GM23248 (cell line): ENCODE results near the gene NHLRC4. TPM values are rescaled to one million over a fixed set of nuclear protein-coding genes. Genes with fewer than 3 reads are reported as not detected.

ENCODE experiments used
- DNase-seq: peaks from one replicate; pipeline ENCODE4 v3.0.0-alpha.2; 2015
- H2AFZ ChIP-seq: fragments of 200-600 bp; sonication (generic); 2 replicates; pipeline ENCODE4 v1.6.1; 2016; ENCODE audit warnings: antibody characterized with exemption
- H3F3A ChIP-seq: fragments of 200-600 bp; sonication (generic); 2 replicates; pipeline ENCODE4 v1.6.1; 2016; ENCODE audit warnings: mild to moderate bottlenecking, antibody characterized with exemption, mixed run types; ENCODE audit not compliant: insufficient read depth
- H3K27ac ChIP-seq: fragments of 200-600 bp; sonication (generic); 2 replicates; pipeline ENCODE4 v1.5.1; 2016; ENCODE audit warnings: mild to moderate bottlenecking
- H3K27me3 ChIP-seq: fragments of 200-600 bp; sonication (generic); replicated peaks from 2 replicates; pipeline ENCODE4 v1.6.1; 2016; ENCODE audit warnings: mild to moderate bottlenecking; ENCODE audit not compliant: insufficient read depth
- H3K36me3 ChIP-seq: fragments of 200-600 bp; sonication (generic); 2 replicates; pipeline ENCODE4 v1.6.1; 2016; ENCODE audit warnings: low read depth, mild to moderate bottlenecking
- H3K4me1 ChIP-seq: fragments of 200-600 bp; sonication (generic); 2 replicates; pipeline ENCODE4 v1.6.1; 2016; ENCODE audit warnings: mild to moderate bottlenecking; ENCODE audit not compliant: insufficient read depth
- H3K4me2 ChIP-seq: fragments of 200-600 bp; sonication (generic); one replicate; pipeline ENCODE4 v1.6.1; 2016; ENCODE audit warnings: mild to moderate bottlenecking; ENCODE audit not compliant: unreplicated experiment
- H3K4me3 ChIP-seq: fragments of 200-600 bp; sonication (generic); 2 replicates; pipeline ENCODE4 v1.5.1; 2016; ENCODE audit warnings: mild to moderate bottlenecking
- H3K79me2 ChIP-seq: fragments of 200-600 bp; sonication (generic); 2 replicates; pipeline ENCODE4 v1.6.1; 2016; ENCODE audit warnings: mild to moderate bottlenecking; ENCODE audit not compliant: insufficient read depth
- H3K9ac ChIP-seq: fragments of 200-600 bp; sonication (generic); 2 replicates; pipeline ENCODE4 v1.6.1; 2016; ENCODE audit warnings: mild to moderate bottlenecking
- H3K9me2 ChIP-seq: fragments of 200-600 bp; sonication (generic); 2 replicates; pipeline ENCODE4 v1.6.1; 2016; ENCODE audit warnings: mixed run types, mild to moderate bottlenecking, moderate library complexity; ENCODE audit not compliant: insufficient read depth
- H3K9me3 ChIP-seq: fragments of 200-600 bp; sonication (generic); one replicate; pipeline ENCODE4 v1.6.1; 2017; ENCODE audit warnings: low read depth
- H4K20me1 ChIP-seq: fragments of 200-600 bp; sonication (generic); 2 replicates; pipeline ENCODE4 v1.6.0; 2016; ENCODE audit not compliant: insufficient read depth
- EZH2 ChIP-seq: fragments of 200-600 bp; sonication (generic); IDR thresholded peaks from 2 replicates; pipeline ENCODE4 v1.6.1; 2018; ENCODE audit warnings: antibody characterized with exemption, mild to moderate bottlenecking; ENCODE audit not compliant: insufficient read depth, poor library complexity, severe bottlenecking
- EZH2phosphoT487 ChIP-seq: fragments of 200-600 bp; sonication (generic); IDR thresholded peaks from 2 replicates; pipeline ENCODE4 v1.6.1; 2018; ENCODE audit warnings: antibody characterized with exemption, moderate library complexity, mild to moderate bottlenecking, low read depth; ENCODE audit not compliant: insufficient read depth
- WGBS, 2 experiments: methylation state at CpG; one replicate each; pipeline ENCODE4 v1.1.6; 2015 to 2017; ENCODE audit warnings: low lambda C conversion rate in 2 of 2, low coverage in 1 of 2; ENCODE audit errors: missing lambda C conversion rate in 2 of 2; 5-methylcytosine and 5-hydroxymethylcytosine counted together
- in situ Hi-C: fragments of 300-500 bp; cut with MboI; formaldehyde crosslinking; loops from 2 replicates; pipeline ENCODE4 v1.15.0; 2020
- polyA plus RNA-seq: library from polyadenylated mRNA; unstranded; fragments of >200 nt; fragmentation: Nextera tagmentation; extraction: Ambion mirVana; gene quantifications from 2 replicates; pipeline ENCODE4 v1.2.1, GENCODE V29; 2016
- total RNA-seq: library from RNA; depleted of rRNA; stranded (reverse); fragments of >200 nt; shearing (Covaris generic); gene quantifications from 2 replicates; pipeline ENCODE4 v1.2.3, GENCODE V29; 2014

The NHLRC4 gene
- total and polyA plus RNA-seq, 2 experiments from 2014 or later: 0.11 to 0.20 TPM

GRCh38 chr16:574021-574760 is 7.4 kb downstream of the NHLRC4 start:
- DNase-seq: no peak
- in situ Hi-C loops: no loop called here
- Histone ChIP-seq H2AFZ (no peak overlapping the region), H3K4me3 (no peak overlapping the region), H3K27me3 (no peaks in the 10 kb centered on the region), H3K4me2 (no peak overlapping the region), H3K4me1 (0 out of 2 replicates have a peak, but pooled peaks cover 2% of the 10 kb centered on the region), H3K9me2 (no peaks in the 10 kb centered on the region), H3K9ac (no peak overlapping the region), H4K20me1 (no peaks in the 10 kb centered on the region), H3F3A (0 out of 2 replicates have a peak, but pooled peaks cover 6% of the 10 kb centered on the region), H3K36me3 (no peaks in the 10 kb centered on the region), H3K9me3 (no peaks in the 10 kb centered on the region), H3K27ac (no peak overlapping the region), H3K79me2 (peaks cover 33% of the 10 kb centered on the region)
- 93 to 95% methylated on average over 38 to 46 of the region's 46 CpGs for WGBS, 2 experiments
- TF ChIP-seq EZH2phosphoT487: no peak

DNA sequence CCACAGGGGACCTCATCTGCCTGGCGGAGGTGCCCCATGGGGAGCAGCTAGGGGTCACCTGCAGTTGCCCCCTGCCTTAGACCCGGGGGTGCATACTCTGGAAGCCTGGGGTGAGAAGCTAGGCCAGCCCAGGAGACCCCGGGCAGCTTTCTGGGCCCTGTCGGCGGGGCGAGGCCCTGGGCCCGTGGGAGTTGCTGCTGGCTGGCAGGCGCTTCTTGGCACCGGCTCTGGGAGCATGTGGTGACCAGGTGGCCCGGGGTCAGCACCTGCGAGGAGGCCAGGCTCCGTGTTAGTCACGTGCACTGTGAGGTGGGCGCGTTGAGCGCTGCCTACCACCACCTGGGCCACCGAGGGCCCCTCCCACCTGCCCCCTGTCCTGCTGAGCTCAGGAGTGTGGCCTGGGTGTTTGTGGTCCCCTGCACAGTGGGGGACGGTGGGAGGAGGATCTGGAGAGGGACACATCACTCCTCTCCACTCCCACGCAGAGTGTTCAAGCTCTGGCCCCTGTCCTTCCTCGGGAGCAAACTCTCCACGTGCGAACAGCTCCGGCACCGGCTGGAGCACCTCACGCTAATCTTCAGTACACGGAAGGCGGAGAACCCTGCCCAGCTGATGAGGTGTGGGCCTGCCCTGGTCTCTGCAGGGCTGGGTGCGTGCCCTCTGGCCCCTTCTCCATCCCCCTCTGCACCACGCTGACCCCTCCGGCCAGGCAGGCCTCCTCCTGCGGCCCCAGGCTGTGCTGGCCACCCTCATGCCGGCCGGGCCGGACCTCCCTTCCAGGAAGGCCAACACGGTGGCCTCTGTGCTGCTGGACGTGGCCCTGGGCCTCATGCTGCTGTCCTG is 8.8 kb downstream of the NHLRC4 start:
- no peaks in the 10 kb centered on the region for H3K9me2 ChIP-seq
- 85 to 89% methylated on average over 33 to 36 of the region's 36 CpGs for WGBS, 2 experiments
- H2AFZ ChIP-seq: no peak overlapping the region
- H3K4me2 ChIP-seq: no peak overlapping the region
- no peaks in the 10 kb centered on the region for H3K36me3 ChIP-seq
- H4K20me1 ChIP-seq: no peaks in the 10 kb centered on the region
- H3K9ac ChIP-seq: no peak overlapping the region
- TF ChIP-seq EZH2 (no peak), EZH2phosphoT487 (no peak)
- no peak for DNase-seq
- H3K9me3 ChIP-seq: no peaks in the 10 kb centered on the region
- H3K27me3 ChIP-seq: no peaks in the 10 kb centered on the region
- H3K79me2 ChIP-seq: peaks cover 25% of the 10 kb centered on the region
- H3K4me1 ChIP-seq: no peaks in the 10 kb centered on the region
- no peak overlapping the region for H3K4me3 ChIP-seq
- in situ Hi-C loops: no loop called here
- no peak overlapping the region for H3K27ac ChIP-seq
- H3F3A ChIP-seq: 0 out of 2 replicates have a peak, but pooled peaks cover 1% of the 10 kb centered on the region

GRCh38 chr16:576197-576822 is 9.5 kb downstream of the NHLRC4 start:
- no peaks in the 10 kb centered on the region for H4K20me1 ChIP-seq
- no peak overlapping the region for H3K4me2 ChIP-seq
- no peaks in the 10 kb centered on the region for H3K4me1 ChIP-seq
- no peak overlapping the region for H3K4me3 ChIP-seq
- H3K27me3 ChIP-seq: no peaks in the 10 kb centered on the region
- H3F3A ChIP-seq: no peaks in the 10 kb centered on the region
- TF ChIP-seq EZH2 (no peak), EZH2phosphoT487 (no peak)
- H2AFZ ChIP-seq: no peak overlapping the region
- no peak overlapping the region for H3K9ac ChIP-seq
- H3K9me3 ChIP-seq: no peaks in the 10 kb centered on the region
- no peaks in the 10 kb centered on the region for H3K9me2 ChIP-seq
- 86% methylated on average over 21 of the region's 21 CpGs for WGBS, 2 experiments
- in situ Hi-C loops: no loop called here
- peaks cover 19% of the 10 kb centered on the region; the same call in 1 of the 2 replicates for H3K79me2 ChIP-seq
- no peak overlapping the region for H3K27ac ChIP-seq
- no peaks in the 10 kb centered on the region for H3K36me3 ChIP-seq
- DNase-seq: no peak

- Histone ChIP-seq H3K9me3 (no peaks in the 10 kb centered on the region), H3K9ac (no peak overlapping the region), H3K4me2 (no peak overlapping the region), H3K4me1 (no peaks in the 10 kb centered on the region), H3F3A (no peaks in the 10 kb centered on the region), H3K9me2 (no peaks in the 10 kb centered on the region), H3K79me2 (peaks cover 14% of the 10 kb centered on the region; the same call in 1 of the 2 replicates), H3K36me3 (no peaks in the 10 kb centered on the region), H2AFZ (no peak overlapping the region), H3K27me3 (no peaks in the 10 kb centered on the region), H3K4me3 (no peak overlapping the region), H3K27ac (no peak overlapping the region), H4K20me1 (no peaks in the 10 kb centered on the region)
- TF ChIP-seq EZH2phosphoT487 (no peak), EZH2 (no peak)
- WGBS, 2 experiments: 82 to 91% methylated on average over 7 to 8 of the region's 8 CpGs
- no peak for DNase-seq
- in situ Hi-C loops: no loop called here
Observed at GRCh38 chr16:576823-577201, 10.0 kb downstream of the NHLRC4 start.
